ENCODE measurements around the gene SYNDIG1.

Gene SYNDIG1

DNA sequence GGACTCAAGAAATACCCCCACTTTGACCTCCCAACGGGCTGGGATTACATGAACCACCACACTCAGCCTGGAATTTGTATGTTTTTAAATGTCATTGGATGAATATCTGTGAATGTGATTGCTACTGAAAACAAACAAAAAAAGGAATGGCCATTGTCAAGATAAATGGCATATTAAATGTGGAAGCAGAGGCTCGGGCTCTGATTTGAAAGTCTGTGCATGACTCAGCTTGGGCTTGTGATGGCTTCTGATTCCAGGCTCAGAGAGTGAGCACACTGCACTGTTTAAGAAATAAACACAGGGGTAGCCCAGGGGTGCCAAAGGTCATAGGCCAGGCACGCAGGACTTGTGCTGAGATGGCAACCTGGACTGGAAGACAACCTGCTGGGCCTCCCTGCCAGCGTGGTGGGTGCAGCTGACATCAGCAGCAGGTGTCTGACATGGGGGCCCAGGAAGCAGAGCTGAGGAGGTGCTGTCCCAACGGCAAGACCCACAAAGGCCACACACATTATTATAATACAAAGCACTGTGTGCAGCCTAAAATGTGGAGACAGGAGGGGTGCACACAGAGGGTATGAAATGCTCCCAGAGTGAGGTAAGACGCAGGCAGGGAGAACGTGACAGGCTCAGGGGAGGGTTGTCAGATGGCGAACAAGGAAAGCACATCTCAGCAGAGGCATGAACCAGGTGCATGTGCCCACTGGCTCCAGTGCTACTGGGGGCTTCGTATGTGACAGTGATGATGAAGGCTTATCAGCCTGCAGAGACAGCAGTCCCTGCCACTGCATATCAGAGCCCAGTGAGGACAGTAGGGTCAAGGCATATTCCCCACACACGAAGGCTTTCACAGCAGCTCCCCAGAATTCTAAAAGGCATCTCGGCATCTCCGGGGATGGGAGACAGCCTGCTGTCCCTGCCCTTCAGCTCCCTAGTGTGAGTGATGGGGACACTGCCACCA lies 169.4 kb downstream of the SYNDIG1 start:
- DNase-seq (ENCODE audit: low read depth), result no peak

- no peak for DNase-seq (ENCODE audit: low read depth)
Observed at GRCh38 chr20:24640276-24640675, 170.8 kb downstream of the SYNDIG1 start.

- no peak for DNase-seq (ENCODE audit: low read depth)
Observed at GRCh38 chr20:24640686-24641085, 171.3 kb downstream of the SYNDIG1 start.

GRCh38 chr20:24643731-24644626 lies 174.6 kb downstream of the SYNDIG1 start:
- no peak for DNase-seq (ENCODE audit: low read depth)

- DNase-seq (ENCODE audit: low read depth), result no peak
Observed at GRCh38 chr20:24646321-24646720, 176.9 kb downstream of the SYNDIG1 start.

GRCh38 chr20:24647713-24648112 lies 178.3 kb downstream of the SYNDIG1 start:
- no peak for DNase-seq (ENCODE audit: low read depth)

GRCh38 chr20:24648481-24648880 lies 179.1 kb downstream of the SYNDIG1 start:
- DNase-seq (ENCODE audit: low read depth), result no peak

DNA sequence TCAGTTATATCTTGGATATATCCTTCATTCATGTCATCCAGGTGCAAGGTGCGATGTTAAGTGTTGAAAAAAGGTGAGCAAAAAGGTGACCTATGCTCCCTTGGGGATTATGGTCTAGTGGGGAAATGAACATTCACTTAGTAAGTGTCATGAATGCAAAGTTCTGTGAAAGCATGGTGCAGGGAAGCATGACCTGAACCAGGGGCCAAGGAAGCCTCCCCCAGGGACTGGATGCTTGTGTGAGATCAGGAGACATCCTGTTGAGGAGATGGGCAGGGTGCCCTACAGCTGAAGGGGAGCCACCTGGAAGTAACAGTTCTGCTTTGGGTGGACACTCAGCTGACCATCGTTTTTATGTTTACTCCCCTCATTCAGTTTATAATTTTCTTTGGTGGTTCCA lies 179.5 kb downstream of the SYNDIG1 start:
- DNase-seq (ENCODE audit: low read depth), result no peak

- DNase-seq (ENCODE audit: low read depth), result no peak
Observed at GRCh38 chr20:24649787-24650490, 180.5 kb downstream of the SYNDIG1 start.

DNA sequence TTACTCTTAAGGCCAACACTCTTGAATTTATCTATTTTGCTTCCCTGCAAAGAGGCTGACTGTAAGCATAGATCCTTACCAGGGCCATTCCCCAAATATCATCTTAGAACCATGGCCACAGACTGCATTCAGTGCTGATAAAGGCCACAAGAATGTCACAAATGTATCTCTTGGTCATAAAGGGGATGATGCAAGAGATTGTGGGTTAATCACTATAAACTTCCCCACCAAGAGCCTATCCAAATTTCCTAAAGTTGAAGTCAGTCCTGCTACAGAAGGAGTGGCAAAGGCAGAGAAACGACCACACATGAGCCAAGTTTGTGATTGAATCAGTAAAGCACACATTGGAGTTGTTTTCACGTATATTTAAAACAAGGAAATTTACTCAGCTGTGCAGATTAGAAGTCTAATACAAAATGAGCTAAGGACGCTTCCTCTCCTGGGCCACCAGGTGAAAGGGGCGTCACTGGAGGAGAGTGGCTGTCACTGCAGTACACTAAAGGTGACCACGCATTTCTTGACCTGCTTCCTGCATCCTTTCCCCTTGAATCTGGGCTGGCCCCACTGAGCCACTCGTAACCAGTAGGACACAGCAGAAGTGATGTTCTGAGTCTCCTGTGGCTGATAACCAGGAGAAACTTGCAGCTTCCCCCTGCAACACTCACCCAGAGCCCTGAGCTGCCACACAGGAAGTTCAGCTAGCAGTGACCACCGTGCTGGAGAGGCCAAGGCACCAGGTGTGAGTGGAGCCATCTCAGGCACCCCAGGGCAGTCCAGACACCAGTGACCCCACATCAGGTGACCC lies 181.9 kb downstream of the SYNDIG1 start:
- DNase-seq (ENCODE audit: low read depth), result no peak

GRCh38 chr20:24651976-24652345 lies 182.5 kb downstream of the SYNDIG1 start:
- DNase-seq (ENCODE audit: low read depth), result no peak

DNA sequence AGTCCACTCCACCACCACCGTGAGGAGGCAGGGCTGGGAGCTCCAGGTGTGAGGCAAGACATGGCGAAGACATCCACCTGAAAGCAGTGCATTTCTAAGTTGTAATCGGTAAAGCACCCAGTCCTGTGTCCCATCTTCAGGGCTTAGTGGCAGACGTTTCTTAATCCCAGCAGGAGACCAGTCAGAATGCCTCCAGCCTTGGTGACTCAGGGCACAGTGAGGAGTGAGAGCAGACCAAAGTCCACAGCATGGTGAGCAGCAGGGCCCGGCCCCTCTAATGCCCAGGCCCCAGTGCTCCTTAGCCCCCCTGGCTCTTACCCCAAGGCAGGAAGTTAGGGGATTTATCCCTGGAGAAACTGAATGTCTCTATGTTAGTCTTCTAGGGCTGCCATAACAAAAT lies 183.9 kb downstream of the SYNDIG1 start:
- DNase-seq (ENCODE audit: low read depth), result no peak

- DNase-seq (ENCODE audit: low read depth), result no peak
Observed at GRCh38 chr20:24654425-24654824, 185.0 kb downstream of the SYNDIG1 start.

GRCh38 chr20:24656391-24656790 lies 187.0 kb downstream of the SYNDIG1 start:
- no peak for DNase-seq (ENCODE audit: low read depth)

DNA sequence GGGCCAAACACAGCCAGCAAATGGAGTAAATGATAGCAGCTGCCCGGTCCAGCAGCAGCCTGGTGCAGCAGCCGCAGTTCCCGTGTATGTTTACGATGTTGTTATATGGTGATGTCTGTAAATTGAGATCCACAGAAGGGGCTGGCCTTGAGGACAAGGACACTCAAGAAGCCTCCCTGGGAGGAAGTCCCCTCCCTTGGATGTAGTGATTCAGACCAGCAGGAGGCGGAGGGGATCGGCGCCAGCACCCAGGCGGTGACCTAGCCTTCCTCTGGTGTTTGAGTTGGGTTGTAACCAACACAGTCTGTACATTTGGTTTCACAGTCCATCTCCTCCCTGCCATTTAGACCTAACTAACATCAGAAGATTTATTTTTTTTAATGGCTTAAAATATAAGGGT lies 187.8 kb downstream of the SYNDIG1 start:
- no peak for DNase-seq (ENCODE audit: low read depth)

GRCh38 chr20:24657878-24658620 lies 188.6 kb downstream of the SYNDIG1 start:
- no peak for DNase-seq (ENCODE audit: low read depth)

DNA sequence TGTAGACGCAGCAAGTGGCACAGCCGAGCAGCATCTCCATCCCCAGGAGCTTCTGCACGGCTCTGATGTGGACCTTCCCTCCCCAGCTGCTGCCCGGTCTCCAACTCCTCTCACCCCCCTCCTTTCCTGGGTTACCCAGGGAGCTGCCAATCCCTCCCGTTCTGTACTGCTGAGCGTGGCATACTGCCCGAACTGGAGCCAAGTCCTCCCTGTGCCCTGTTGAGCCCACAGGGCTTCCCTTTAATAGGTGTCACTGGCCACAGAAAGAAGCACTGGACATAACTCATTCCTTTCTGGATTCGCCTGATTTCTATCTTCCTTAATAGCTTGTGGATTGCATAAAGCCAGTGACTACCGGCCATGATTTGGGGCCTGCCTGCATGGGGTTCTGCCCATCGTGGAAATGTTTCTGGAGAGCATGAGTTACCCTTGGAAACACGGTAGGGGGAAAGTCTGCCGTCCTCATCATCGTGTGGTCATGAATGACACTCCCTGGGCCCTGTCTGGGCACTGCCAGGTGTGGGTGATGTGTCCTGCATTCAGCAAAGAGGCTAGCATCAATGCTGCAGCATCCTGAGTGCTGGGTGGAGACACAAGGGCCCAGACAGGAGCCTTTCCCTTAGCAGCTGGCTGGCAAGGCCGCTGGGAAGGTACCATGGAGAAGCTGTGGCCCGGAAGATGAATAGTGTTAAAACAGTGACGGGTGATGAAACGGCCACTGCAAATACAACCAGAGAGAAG lies 189.7 kb downstream of the SYNDIG1 start:
- no peak for DNase-seq (ENCODE audit: low read depth)

GRCh38 chr20:24659835-24660234 lies 190.4 kb downstream of the SYNDIG1 start:
- no peak for DNase-seq (ENCODE audit: low read depth)

- DNase-seq (ENCODE audit: low read depth), result no peak
Observed at GRCh38 chr20:24660651-24661050, 191.2 kb downstream of the SYNDIG1 start.

- DNase-seq (ENCODE audit: low read depth), result no peak
Observed at GRCh38 chr20:24661255-24661654, 191.8 kb downstream of the SYNDIG1 start.
